ENCODE results near the gene IGSF23.

GRCh38 chr19:44661904-44662303 is 48.5 kb downstream of the IGSF23 start:
- TF ChIP-seq POLR2A (IDR thresholded peaks at IDR 0.05; ENCODE audit: low read depth, low read length) (no peak), POLR2AphosphoS5 (IDR thresholded peaks at IDR 0.05; ENCODE audit: low read depth, low read length) (no peak)

Data from GM12891 (cell line).